ENCODE measurements around the gene HAPLN2. TPM values are rescaled to one million over a fixed set of nuclear protein-coding genes. Genes with fewer than 3 reads are reported as not detected.

The HAPLN2 gene
- total RNA-seq, 4 donors from 2014 or later = 0.13 to 3.0 (median 1.2) TPM

DNA sequence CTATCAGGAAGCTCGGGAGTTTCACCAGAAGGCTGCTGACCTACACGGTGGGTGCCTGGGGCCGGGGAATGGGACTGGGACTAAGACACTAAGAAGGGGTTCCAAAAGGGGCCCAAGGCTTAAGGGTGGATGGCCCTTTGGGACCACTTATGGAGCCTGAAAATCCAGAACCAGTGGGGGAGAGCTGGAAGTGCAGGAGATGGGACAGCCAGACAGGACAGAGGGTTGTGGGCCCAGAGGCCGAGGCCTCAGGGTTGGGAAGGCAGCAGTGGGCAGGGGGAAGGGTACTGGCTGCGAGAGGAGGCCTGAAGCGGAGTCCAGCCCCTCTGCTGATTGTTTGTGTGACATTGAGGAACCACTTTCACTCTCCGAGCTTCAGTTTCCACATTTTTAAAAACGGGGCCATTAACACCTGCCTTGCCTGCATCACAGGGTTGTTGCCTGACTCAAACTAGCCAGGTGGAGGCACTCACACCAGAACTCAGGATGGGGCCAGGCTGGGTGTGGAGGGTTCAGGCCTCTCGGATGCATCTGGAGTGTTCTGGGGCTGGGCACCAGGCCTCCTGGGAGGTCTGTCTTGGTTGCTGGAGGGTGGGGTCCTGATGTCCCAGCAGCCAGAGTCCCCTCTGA lies 36.7 kb upstream of the HAPLN2 start:
- Histone ChIP-seq H3K27me3 (no peaks in the 10 kb centered on the region), H3K36me3 (no peaks in the 10 kb centered on the region), H3K27ac (no peak overlapping the region), H3K4me1 (peaks cover 0 to 11% (median 0%) of the 10 kb centered on the region in 3 donors), H3K4me3 (no peak overlapping the region), H3K9me3 (no peaks in the 10 kb centered on the region)
- TF ChIP-seq POLR2A (IDR thresholded peaks at IDR 0.05) (no peak), CTCF (IDR thresholded peaks at IDR 0.05) (no peak), POLR2AphosphoS5 (IDR thresholded peaks at IDR 0.05) (no peak), EP300 (IDR thresholded peaks at IDR 0.05) (no peak)
- ATAC-seq = no peak
- no CpG with 5 or more reads among the region's 9 CpGs for WGBS, 2 donors (ENCODE audit: low coverage in 1 of 2)

DNA sequence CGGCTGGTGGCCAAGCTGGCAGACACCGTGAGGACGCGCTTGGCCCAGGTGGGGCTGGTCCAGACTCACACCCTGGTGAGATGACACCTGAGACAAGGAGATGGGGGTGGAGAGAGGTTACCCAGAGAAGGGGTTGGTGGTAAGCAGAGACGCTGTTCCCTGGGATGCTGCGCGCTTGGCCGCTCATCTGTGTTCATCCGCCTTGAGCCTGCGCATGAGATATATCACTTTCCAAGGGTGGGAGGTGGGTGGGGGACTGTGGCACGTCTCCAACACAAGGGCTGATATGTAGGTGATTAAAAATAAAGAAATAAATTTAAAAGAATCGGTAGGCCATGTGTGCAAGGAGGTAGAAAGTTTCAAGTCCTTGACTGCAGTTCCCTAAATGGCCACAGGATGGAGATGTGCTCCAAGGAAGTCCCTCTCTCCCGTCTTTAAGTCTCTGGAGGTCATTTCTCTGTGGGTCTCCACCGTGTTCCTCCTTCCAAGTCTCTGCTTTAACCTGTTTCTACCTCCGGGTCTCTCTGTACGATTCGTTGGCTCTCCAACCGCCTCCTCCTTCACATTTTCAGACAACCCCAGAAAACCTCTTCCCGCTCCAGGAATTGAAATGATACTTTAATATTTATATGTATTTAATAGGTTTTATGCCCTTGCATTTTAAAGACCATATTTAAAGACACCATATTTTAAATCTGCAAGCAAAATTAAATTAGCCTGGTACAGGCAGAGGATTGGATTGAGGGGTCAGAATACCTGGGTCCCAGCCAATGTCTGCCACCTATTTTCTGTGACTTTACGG lies 35.2 kb upstream of the HAPLN2 start:
- no peak overlapping the region for H3K4me3 ChIP-seq
- no peak for TF ChIP-seq POLR2AphosphoS5 (IDR thresholded peaks at IDR 0.05)
- peak; percentile 92 to 98 (median 93) for TF ChIP-seq CTCF (IDR thresholded peaks at IDR 0.05)
- no peaks in the 10 kb centered on the region for H3K9me3 ChIP-seq
- no peaks in the 10 kb centered on the region for H3K36me3 ChIP-seq
- ATAC-seq = peak; percentile 48
- no peaks in the 10 kb centered on the region for H3K27me3 ChIP-seq
- 31 to 42% methylated on average over 12 to 16 of the region's 20 CpGs for WGBS, 2 donors (ENCODE audit: low coverage in 1 of 2)
- peaks cover 0 to 11% (median 0%) of the 10 kb centered on the region in 3 donors for H3K4me1 ChIP-seq
- H3K27ac ChIP-seq = no peak overlapping the region

DNA sequence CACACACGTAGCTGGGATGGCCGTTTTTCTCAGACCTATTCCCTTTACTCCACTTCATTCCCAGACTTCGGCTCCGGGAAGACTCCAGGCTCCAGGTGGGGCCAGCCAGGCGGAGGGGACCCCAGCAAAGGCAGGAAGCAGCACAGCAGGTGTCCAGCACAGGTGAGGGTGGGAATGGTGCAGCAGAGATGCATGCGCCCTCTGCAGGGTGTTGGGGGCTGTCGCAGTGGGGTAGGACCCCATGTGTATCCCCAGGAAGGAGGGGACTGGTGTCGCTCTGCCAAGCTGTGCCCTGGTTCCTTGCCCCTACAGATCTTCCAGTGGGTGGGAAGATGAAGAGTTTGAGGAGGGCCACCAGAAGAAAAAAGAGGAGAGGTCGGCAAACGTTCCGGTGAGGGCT lies 34.4 kb upstream of the HAPLN2 start:
- TF ChIP-seq POLR2A (IDR thresholded peaks at IDR 0.05) = no peak
- no peak for TF ChIP-seq POLR2AphosphoS5 (IDR thresholded peaks at IDR 0.05)
- TF ChIP-seq EP300 (IDR thresholded peaks at IDR 0.05) = no peak
- TF ChIP-seq CTCF (IDR thresholded peaks at IDR 0.05) = no peak
- H3K9me3 ChIP-seq = no peaks in the 10 kb centered on the region
- no peak for ATAC-seq
- peaks cover 0 to 11% (median 0%) of the 10 kb centered on the region in 3 donors for H3K4me1 ChIP-seq
- H3K27me3 ChIP-seq = no peaks in the 10 kb centered on the region
- H3K36me3 ChIP-seq = no peaks in the 10 kb centered on the region
- WGBS, 2 donors (ENCODE audit: low coverage in 1 of 2) = 35 to 46% methylated on average over 4 to 5 of the region's 11 CpGs
- no peak overlapping the region for H3K27ac ChIP-seq
- H3K4me3 ChIP-seq = no peak overlapping the region

DNA sequence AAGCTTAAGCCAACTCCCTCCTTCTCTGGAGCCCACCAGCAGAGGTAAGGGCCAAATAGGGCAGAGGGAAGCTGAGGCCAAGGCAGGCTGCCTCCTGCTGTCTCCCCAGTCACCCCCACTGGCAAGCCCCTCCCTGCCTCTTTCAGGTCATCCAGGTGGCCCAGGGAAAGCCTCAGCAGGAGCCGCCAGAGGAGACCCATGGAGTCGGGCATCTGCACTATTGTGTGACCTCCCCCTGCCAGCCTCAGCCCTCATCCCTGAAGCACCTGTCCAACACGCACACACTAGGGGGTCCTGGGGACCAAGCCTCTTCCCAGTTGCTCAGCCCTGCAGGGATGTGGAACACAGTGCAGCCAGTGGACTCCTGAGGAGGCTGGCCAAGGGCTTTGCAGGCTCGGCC lies 32.9 kb upstream of the HAPLN2 start:
- Histone ChIP-seq H3K27ac (no peak overlapping the region), H3K4me3 (no peak overlapping the region), H3K36me3 (no peaks in the 10 kb centered on the region), H3K9me3 (no peaks in the 10 kb centered on the region), H3K4me1 (peaks cover 0 to 19% (median 2%) of the 10 kb centered on the region in 3 donors), H3K27me3 (no peaks in the 10 kb centered on the region)
- TF ChIP-seq POLR2AphosphoS5 (IDR thresholded peaks at IDR 0.05) (no peak), EP300 (IDR thresholded peaks at IDR 0.05) (no peak), POLR2A (IDR thresholded peaks at IDR 0.05) (no peak), CTCF (IDR thresholded peaks at IDR 0.05) (no peak)
- ATAC-seq = no peak
- 0 to 60% methylated on average over 1 of the region's 4 CpGs for WGBS, 2 donors (ENCODE audit: low coverage in 1 of 2)

All from gastroesophageal sphincter (tissue), 4 donors.